Subcutaneous adipose tissue (tissue), 4 donors: ENCODE results near the gene SLC4A8. TPM values are rescaled to one million over a fixed set of nuclear protein-coding genes. Genes with fewer than 3 reads are reported as not detected.

ENCODE experiments used
- CTCF ChIP-seq: fragments of 450-650 bp; IDR thresholded peaks from one replicate; pipeline ENCODE4 v1.5.1; 2016; ENCODE audit warnings: low read depth, mild to moderate bottlenecking, control low read depth, antibody characterized with exemption, moderate library complexity
- total RNA-seq, 4 donors: library from RNA; depleted of rRNA; stranded (reverse); fragments of >200 nt; gene quantifications; one replicate each; pipeline ENCODE4 v1.1.0, GENCODE V29; 2016

The SLC4A8 gene
- total RNA-seq, 4 donors from 2014 or later: 0.49 to 5.6 (median 1.7) TPM

- TF ChIP-seq CTCF: no peak
Measured at GRCh38 chr12:51465491-51465890, 40.9 kb downstream of the SLC4A8 start.

DNA sequence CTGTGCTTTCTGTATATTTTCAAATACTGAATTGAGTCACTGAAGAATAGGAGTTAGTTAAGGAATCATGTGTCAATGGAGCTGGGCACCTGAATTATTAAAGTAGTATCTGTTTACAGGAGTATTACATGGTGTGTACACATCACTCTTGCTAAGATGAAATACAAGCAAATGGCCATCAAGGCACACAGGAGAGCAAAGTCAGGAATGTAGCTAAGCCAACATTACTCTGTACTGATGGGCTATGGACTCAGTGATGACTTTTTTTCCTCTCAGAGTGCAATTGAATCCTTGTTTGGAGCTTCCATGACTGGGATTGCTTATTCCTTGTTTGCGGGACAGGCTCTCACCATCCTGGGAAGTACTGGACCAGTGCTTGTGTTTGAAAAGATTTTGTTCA lies 45.5 kb downstream of the SLC4A8 start:
- no peak for TF ChIP-seq CTCF

- no peak for TF ChIP-seq CTCF
Measured at GRCh38 chr12:51471111-51471864, 46.7 kb downstream of the SLC4A8 start.

DNA sequence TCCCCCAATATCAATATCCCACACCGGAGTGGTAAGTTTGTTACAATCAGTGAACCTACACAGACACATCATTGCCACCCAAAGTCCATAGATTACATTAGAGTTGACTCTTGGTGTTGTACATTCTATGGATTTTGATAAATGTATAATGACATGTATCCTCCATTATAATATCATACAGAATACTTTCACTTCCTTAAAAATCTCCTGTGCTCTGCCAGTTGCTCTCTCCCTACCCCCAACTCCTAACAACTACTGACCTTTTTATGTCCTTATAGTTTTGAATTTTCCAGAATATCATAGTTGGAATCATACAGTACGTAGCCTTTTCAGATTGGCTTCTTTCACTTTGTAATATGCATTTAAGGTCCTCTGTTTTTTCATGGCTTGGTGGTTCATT lies 48.4 kb downstream of the SLC4A8 start:
- TF ChIP-seq CTCF: no peak

- TF ChIP-seq CTCF: no peak
Measured at GRCh38 chr12:51473947-51474346, 49.3 kb downstream of the SLC4A8 start.

DNA sequence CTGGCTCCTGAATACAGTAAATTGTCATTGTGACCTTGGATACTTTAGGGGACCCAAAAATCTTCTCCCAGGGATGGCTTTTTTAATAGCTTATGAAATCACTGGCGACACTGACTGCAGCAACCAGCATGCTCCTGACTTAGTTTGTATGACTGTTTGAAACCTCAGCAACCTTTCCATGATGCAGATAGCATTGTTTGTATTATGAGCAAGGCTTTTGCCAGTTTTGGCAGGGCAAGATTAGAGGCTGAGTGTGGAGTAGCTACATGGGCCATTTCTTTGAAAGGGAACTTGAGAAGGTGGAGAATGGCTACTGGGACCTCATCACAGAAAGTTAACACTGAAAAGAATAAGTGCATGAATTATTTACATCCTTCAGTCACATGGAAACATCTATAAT lies 50.9 kb downstream of the SLC4A8 start:
- TF ChIP-seq CTCF: no peak

GRCh38 chr12:51480978-51481377 lies 56.3 kb downstream of the SLC4A8 start:
- no peak for TF ChIP-seq CTCF
